ENCODE data around the gene KAT6B.

KAT6B gene

GRCh38 chr10:74925708-74926107 is 99.3 kb downstream of the KAT6B start:
- no peak for DNase-seq (ENCODE audit: low read depth in 2 of 2)
- TF ChIP-seq, protein P1, sequence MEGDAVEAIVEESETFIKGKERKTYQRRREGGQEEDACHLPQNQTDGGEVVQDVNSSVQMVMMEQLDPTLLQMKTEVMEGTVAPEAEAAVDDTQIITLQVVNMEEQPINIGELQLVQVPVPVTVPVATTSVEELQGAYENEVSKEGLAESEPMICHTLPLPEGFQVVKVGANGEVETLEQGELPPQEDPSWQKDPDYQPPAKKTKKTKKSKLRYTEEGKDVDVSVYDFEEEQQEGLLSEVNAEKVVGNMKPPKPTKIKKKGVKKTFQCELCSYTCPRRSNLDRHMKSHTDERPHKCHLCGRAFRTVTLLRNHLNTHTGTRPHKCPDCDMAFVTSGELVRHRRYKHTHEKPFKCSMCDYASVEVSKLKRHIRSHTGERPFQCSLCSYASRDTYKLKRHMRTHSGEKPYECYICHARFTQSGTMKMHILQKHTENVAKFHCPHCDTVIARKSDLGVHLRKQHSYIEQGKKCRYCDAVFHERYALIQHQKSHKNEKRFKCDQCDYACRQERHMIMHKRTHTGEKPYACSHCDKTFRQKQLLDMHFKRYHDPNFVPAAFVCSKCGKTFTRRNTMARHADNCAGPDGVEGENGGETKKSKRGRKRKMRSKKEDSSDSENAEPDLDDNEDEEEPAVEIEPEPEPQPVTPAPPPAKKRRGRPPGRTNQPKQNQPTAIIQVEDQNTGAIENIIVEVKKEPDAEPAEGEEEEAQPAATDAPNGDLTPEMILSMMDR (IDR thresholded peaks at IDR 0.05; ENCODE audit: low read depth, low read length): no peak
- no peak overlapping the region for H3K4me3 ChIP-seq (replicated peaks in 1 of 2; ENCODE audit: low read depth in 2 of 2, low read length in 2 of 2)

- TF ChIP-seq, protein P1 (IDR thresholded peaks at IDR 0.05; ENCODE audit: low read depth, low read length): no peak
- no peak overlapping the region for H3K4me3 ChIP-seq (replicated peaks in 1 of 2; ENCODE audit: low read depth in 2 of 2, low read length in 2 of 2)
- DNase-seq (ENCODE audit: low read depth in 2 of 2): no peak
These were observed 100.6 kb downstream of the KAT6B start for GRCh38 chr10:74926791-74927585.

GRCh38 chr10:74927701-74928100 is 101.3 kb downstream of the KAT6B start:
- peak in 1 of 2 donors; percentile 53 for DNase-seq (ENCODE audit: low read depth in 2 of 2)
- TF ChIP-seq, protein P1 (IDR thresholded peaks at IDR 0.05; ENCODE audit: low read depth, low read length): no peak
- H3K4me3 ChIP-seq (replicated peaks in 1 of 2; ENCODE audit: low read depth in 2 of 2, low read length in 2 of 2): no peak overlapping the region

- DNase-seq (ENCODE audit: low read depth in 2 of 2): peak; percentile 46 to 48
- no peak overlapping the region for H3K4me3 ChIP-seq (replicated peaks in 1 of 2; ENCODE audit: low read depth in 2 of 2, low read length in 2 of 2)
- TF ChIP-seq, protein P1 (IDR thresholded peaks at IDR 0.05; ENCODE audit: low read depth, low read length): no peak
These were observed 102.4 kb downstream of the KAT6B start for GRCh38 chr10:74928742-74929191.

DNA sequence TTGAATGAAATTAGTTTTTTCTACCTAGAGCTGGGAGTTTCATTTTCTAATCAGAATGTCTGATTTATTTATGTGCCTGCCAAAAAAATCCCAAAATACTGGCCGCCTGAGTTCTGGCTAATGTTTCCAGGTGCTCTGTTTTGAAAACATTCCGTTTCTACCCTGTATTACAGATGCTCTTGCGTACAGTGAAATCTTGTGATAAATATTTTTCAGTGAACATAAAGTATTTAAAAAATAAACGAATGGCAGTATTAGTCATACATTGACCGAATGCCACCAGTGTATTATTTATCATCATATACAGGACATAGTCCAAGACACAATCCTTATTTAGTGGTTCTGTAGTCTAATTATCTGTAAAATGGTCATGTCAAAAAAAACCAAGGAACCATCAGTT is 102.8 kb downstream of the KAT6B start:
- TF ChIP-seq, protein P1 (IDR thresholded peaks at IDR 0.05; ENCODE audit: low read depth, low read length): no peak
- DNase-seq (ENCODE audit: low read depth in 2 of 2): peak; percentile 74 to 79

DNA sequence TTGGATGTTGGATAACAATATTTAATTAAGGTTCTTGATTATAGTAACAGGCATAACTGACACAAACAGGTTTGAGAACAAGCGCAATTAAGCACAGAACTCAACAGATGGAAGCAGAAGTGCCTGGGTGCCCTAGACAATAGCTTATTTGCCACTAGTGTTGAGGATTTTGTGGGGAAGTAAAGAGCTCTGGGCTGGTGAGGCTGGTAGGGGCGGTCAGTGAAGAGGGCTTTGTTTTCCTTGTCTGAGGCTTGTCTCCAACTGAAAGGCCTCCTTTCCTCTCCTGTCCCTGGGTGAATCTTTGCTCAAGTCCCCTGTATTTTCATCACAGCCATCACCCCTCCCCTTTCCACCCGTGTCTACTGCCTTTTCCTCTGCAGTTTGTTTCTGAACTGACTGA is 104.6 kb downstream of the KAT6B start:
- TF ChIP-seq, protein P1 (IDR thresholded peaks at IDR 0.05; ENCODE audit: low read depth, low read length): no peak
- DNase-seq (ENCODE audit: low read depth in 2 of 2): no peak
- no peak overlapping the region for H3K4me3 ChIP-seq (replicated peaks in 1 of 2; ENCODE audit: low read depth in 2 of 2, low read length in 2 of 2)

More for the DNA sequence above, 102.8 kb downstream of the KAT6B start:
- no peak overlapping the region for H3K4me3 ChIP-seq (replicated peaks in 1 of 2; ENCODE audit: low read depth in 2 of 2, low read length in 2 of 2)
